ENCODE measurements around the gene TERC. TPM values are rescaled to one million over a fixed set of nuclear protein-coding genes. Genes with fewer than 3 reads are reported as not detected.

The TERC gene
- 0.29 TPM in 1 of 2 replicates, not detected in the other for polyA plus RNA-seq (2013)

DNA sequence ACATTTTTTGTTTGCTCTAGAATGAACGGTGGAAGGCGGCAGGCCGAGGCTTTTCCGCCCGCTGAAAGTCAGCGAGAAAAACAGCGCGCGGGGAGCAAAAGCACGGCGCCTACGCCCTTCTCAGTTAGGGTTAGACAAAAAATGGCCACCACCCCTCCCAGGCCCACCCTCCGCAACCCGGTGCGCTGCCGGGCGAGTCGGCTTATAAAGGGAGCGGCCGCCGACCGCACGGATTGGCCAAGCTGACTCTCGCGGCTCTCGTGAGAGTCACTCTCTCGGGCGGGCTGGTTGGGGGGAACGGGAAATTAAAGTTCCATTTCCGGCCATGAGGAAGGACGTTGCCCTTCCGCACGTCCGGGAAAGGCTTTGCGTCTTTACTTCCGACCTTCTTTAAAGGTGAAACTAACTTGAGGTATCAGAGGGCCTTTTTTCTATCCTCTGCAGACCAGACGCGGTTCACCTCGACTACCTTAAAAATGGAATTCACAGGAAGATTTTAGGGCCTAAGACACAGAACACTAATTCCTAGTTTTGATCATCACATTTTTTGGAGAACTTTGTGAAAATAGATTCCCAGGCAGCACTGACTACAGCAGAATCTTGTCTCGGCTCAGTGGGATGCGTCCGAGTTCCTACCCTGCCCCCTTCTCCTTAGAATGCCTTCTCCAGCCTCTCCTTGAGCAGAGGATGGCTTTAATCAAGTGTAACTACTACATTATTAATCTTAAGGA is at the start of gene TERC:
TSS of gene TERC (minus strand) at position 179 of the 731 bp plus-strand sequence.
- peak within 1 kb of the TSS; percentile 48 for H2AFZ ChIP-seq (ENCODE audit: insufficient read depth, low read length, poor library complexity)
- H4K8ac ChIP-seq (ENCODE audit: low read depth, low read length) = peak within 1 kb of the TSS; percentile 91
- H2BK5ac ChIP-seq (ENCODE audit: low read depth, low read length, poor library complexity) = peak within 1 kb of the TSS; percentile 26
- H3K23ac ChIP-seq (ENCODE audit: low read length) = no peak within 1 kb of the TSS
- H3K36me3 ChIP-seq (ENCODE audit: control insufficient read depth in 1 of 2, insufficient read depth in 2 of 2, low read length in 2 of 2) = no peaks in the 10 kb centered on the region
- no CpG with 5 or more reads among the region's 42 CpGs for WGBS (ENCODE audit: extremely low coverage, insufficient coverage, insufficient read length)
- no peaks in the 10 kb centered on the region for H3K4me1 ChIP-seq (ENCODE audit: control insufficient read depth in 1 of 2, insufficient read depth in 2 of 2, low read length in 2 of 2)
- no peak within 1 kb of the TSS for H2BK12ac ChIP-seq (ENCODE audit: low read length)
- H3K4me2 ChIP-seq (ENCODE audit: low read length) = peak within 1 kb of the TSS; percentile 72
- no peak within 1 kb of the TSS for H3K4ac ChIP-seq (ENCODE audit: low read depth, low read length)
- no peaks in the 10 kb centered on the region for H3K27me3 ChIP-seq (ENCODE audit: insufficient read depth, low read length)
- H4K91ac ChIP-seq (ENCODE audit: low read depth, low read length) = peak within 1 kb of the TSS; percentile 67
- peak within 1 kb of the TSS; percentile 76 for H3K4me3 ChIP-seq (ENCODE audit: low read depth, low read length)
- DNase-seq = peak; percentile 86 to 95
- peak within 1 kb of the TSS; percentile 33 for H4K12ac ChIP-seq (ENCODE audit: low read depth, low read length)
- peak within 1 kb of the TSS; percentile 91 for H3K9ac ChIP-seq (ENCODE audit: low read length)
- peak within 1 kb of the TSS; percentile 16 for H3K14ac ChIP-seq (ENCODE audit: low read length)
- H3K27ac ChIP-seq (ENCODE audit: low read depth, low read length) = peak within 1 kb of the TSS; percentile 28
- H3K79me1 ChIP-seq (ENCODE audit: low read length) = peaks cover 14% of the 10 kb centered on the region
- H3K79me2 ChIP-seq (ENCODE audit: control insufficient read depth, insufficient read depth, low read length, poor library complexity) = peaks cover 3% of the 10 kb centered on the region
- H2AK5ac ChIP-seq (ENCODE audit: low read length) = no peak within 1 kb of the TSS
- no peaks in the 10 kb centered on the region for H3K9me3 ChIP-seq (ENCODE audit: insufficient read depth, low read depth, low read length)
- no peak within 1 kb of the TSS for H2BK120ac ChIP-seq (ENCODE audit: insufficient read depth, low read length, poor library complexity)
- H3K18ac ChIP-seq (ENCODE audit: low read length) = peak within 1 kb of the TSS; percentile 13

GRCh38 chr3:169813757-169814517 is 49.1 kb upstream of the TERC start:
- Histone ChIP-seq H3K23ac (ENCODE audit: low read length) (no peak overlapping the region), H3K9ac (ENCODE audit: low read length) (no peak overlapping the region), H3K79me1 (ENCODE audit: low read length) (peaks cover 2% of the 10 kb centered on the region), H2BK5ac (ENCODE audit: low read depth, low read length, poor library complexity) (no peak overlapping the region), H3K9me3 (ENCODE audit: insufficient read depth, low read depth, low read length) (no peaks in the 10 kb centered on the region), H2AK5ac (ENCODE audit: low read length) (no peak overlapping the region), H2BK12ac (ENCODE audit: low read length) (no peak overlapping the region), H2AFZ (ENCODE audit: insufficient read depth, low read length, poor library complexity) (no peak overlapping the region), H3K79me2 (ENCODE audit: control insufficient read depth, insufficient read depth, low read length, poor library complexity) (no peaks in the 10 kb centered on the region), H4K91ac (ENCODE audit: low read depth, low read length) (no peak overlapping the region), H3K27ac (ENCODE audit: low read depth, low read length) (no peak overlapping the region), H3K18ac (ENCODE audit: low read length) (no peak overlapping the region), H3K4me2 (ENCODE audit: low read length) (peak overlapping the region; percentile 3), H3K4ac (ENCODE audit: low read depth, low read length) (no peak overlapping the region), H3K27me3 (ENCODE audit: insufficient read depth, low read length) (no peaks in the 10 kb centered on the region), H2BK120ac (ENCODE audit: insufficient read depth, low read length, poor library complexity) (no peak overlapping the region), H3K4me3 (ENCODE audit: low read depth, low read length) (no peak overlapping the region), H4K12ac (ENCODE audit: low read depth, low read length) (no peak overlapping the region), H3K4me1 (ENCODE audit: control insufficient read depth in 1 of 2, insufficient read depth in 2 of 2, low read length in 2 of 2) (peaks cover 0 to 3% of the 10 kb centered on the region in 2 experiments), H3K36me3 (ENCODE audit: control insufficient read depth in 1 of 2, insufficient read depth in 2 of 2, low read length in 2 of 2) (no peaks in the 10 kb centered on the region), H4K8ac (ENCODE audit: low read depth, low read length) (no peak overlapping the region), H3K14ac (ENCODE audit: low read length) (no peak overlapping the region)
- no CpG with 5 or more reads among the region's 27 CpGs for WGBS (ENCODE audit: extremely low coverage, insufficient coverage, insufficient read length)
- peak; percentile 10 to 38 for DNase-seq

DNA sequence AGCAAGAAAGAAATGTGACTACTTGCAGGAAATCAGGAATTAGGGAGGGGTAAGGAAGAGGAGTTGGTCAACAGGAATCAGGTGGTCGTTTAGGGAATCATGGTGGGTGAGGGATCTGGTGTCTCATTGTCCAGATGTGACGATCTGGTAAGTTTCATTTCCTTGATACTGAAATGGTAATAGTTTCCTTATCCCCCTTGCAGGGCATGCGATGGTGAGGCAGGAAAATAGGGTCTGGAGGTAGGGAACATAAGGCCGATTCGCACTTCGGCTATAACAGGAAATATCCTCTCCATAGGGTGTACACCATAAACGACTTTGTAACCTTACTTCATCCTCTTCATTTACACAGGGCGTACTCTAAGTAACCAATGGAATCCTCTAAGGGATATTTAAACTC is 48.4 kb upstream of the TERC start:
- H3K4me2 ChIP-seq (ENCODE audit: low read length) = peak overlapping the region; percentile 73
- H3K9ac ChIP-seq (ENCODE audit: low read length) = no peak overlapping the region
- H3K79me2 ChIP-seq (ENCODE audit: control insufficient read depth, insufficient read depth, low read length, poor library complexity) = no peaks in the 10 kb centered on the region
- no peak overlapping the region for H4K8ac ChIP-seq (ENCODE audit: low read depth, low read length)
- H3K4me1 ChIP-seq (ENCODE audit: control insufficient read depth in 1 of 2, insufficient read depth in 2 of 2, low read length in 2 of 2) = peaks cover 0 to 3% of the 10 kb centered on the region in 2 experiments
- H2AFZ ChIP-seq (ENCODE audit: insufficient read depth, low read length, poor library complexity) = no peak overlapping the region
- H2BK12ac ChIP-seq (ENCODE audit: low read length) = no peak overlapping the region
- H3K4ac ChIP-seq (ENCODE audit: low read depth, low read length) = no peak overlapping the region
- H3K27me3 ChIP-seq (ENCODE audit: insufficient read depth, low read length) = no peaks in the 10 kb centered on the region
- H4K91ac ChIP-seq (ENCODE audit: low read depth, low read length) = no peak overlapping the region
- no peaks in the 10 kb centered on the region for H3K9me3 ChIP-seq (ENCODE audit: insufficient read depth, low read depth, low read length)
- H3K23ac ChIP-seq (ENCODE audit: low read length) = no peak overlapping the region
- no peak for DNase-seq
- no peak overlapping the region for H3K27ac ChIP-seq (ENCODE audit: low read depth, low read length)
- no peak overlapping the region for H2BK5ac ChIP-seq (ENCODE audit: low read depth, low read length, poor library complexity)
- peaks cover 2% of the 10 kb centered on the region for H3K79me1 ChIP-seq (ENCODE audit: low read length)
- H3K14ac ChIP-seq (ENCODE audit: low read length) = no peak overlapping the region
- no peaks in the 10 kb centered on the region for H3K36me3 ChIP-seq (ENCODE audit: control insufficient read depth in 1 of 2, insufficient read depth in 2 of 2, low read length in 2 of 2)
- no peak overlapping the region for H3K4me3 ChIP-seq (ENCODE audit: low read depth, low read length)
- no CpG with 5 or more reads among the region's 8 CpGs for WGBS (ENCODE audit: extremely low coverage, insufficient coverage, insufficient read length)
- H2BK120ac ChIP-seq (ENCODE audit: insufficient read depth, low read length, poor library complexity) = no peak overlapping the region
- no peak overlapping the region for H4K12ac ChIP-seq (ENCODE audit: low read depth, low read length)
- no peak overlapping the region for H2AK5ac ChIP-seq (ENCODE audit: low read length)
- no peak overlapping the region for H3K18ac ChIP-seq (ENCODE audit: low read length)

GRCh38 chr3:169812332-169813235 is 47.7 kb upstream of the TERC start, which contains the start of the genes LRRC34 and LRRIQ4:
Gene LRRC34, minus strand, starts transcription at chr3:169812904. Its CDS starts 356 bp downstream, at chr3:169812548.
Gene LRRIQ4, plus strand, starts transcription at chr3:169812870. Its CDS starts 9,052 bp downstream, at chr3:169821922.
- peak within 1 kb of the TSS; percentile 14 for H3K18ac ChIP-seq (ENCODE audit: low read length)
- H3K36me3 ChIP-seq (ENCODE audit: control insufficient read depth in 1 of 2, insufficient read depth in 2 of 2, low read length in 2 of 2) = no peaks in the 10 kb centered on the region
- no peak within 1 kb of the TSS for H2AK5ac ChIP-seq (ENCODE audit: low read length)
- H2BK5ac ChIP-seq (ENCODE audit: low read depth, low read length, poor library complexity) = no peak within 1 kb of the TSS
- H2BK12ac ChIP-seq (ENCODE audit: low read length) = no peak within 1 kb of the TSS
- H3K14ac ChIP-seq (ENCODE audit: low read length) = peak within 1 kb of the TSS; percentile 60
- H3K27me3 ChIP-seq (ENCODE audit: insufficient read depth, low read length) = no peaks in the 10 kb centered on the region
- no peak within 1 kb of the TSS for H3K27ac ChIP-seq (ENCODE audit: low read depth, low read length)
- DNase-seq = peak; percentile 13 to 57
- H3K23ac ChIP-seq (ENCODE audit: low read length) = no peak within 1 kb of the TSS
- no peaks in the 10 kb centered on the region for H3K9me3 ChIP-seq (ENCODE audit: insufficient read depth, low read depth, low read length)
- H3K4ac ChIP-seq (ENCODE audit: low read depth, low read length) = no peak within 1 kb of the TSS
- WGBS (ENCODE audit: extremely low coverage, insufficient coverage, insufficient read length) = no CpG with 5 or more reads among the region's 56 CpGs
- H2BK120ac ChIP-seq (ENCODE audit: insufficient read depth, low read length, poor library complexity) = no peak within 1 kb of the TSS
- H2AFZ ChIP-seq (ENCODE audit: insufficient read depth, low read length, poor library complexity) = peak within 1 kb of the TSS; percentile 45
- peaks cover 2% of the 10 kb centered on the region for H3K79me1 ChIP-seq (ENCODE audit: low read length)
- no peak within 1 kb of the TSS for H3K9ac ChIP-seq (ENCODE audit: low read length)
- peak within 1 kb of the TSS; percentile 73 for H3K4me2 ChIP-seq (ENCODE audit: low read length)
- peak within 1 kb of the TSS; percentile 50 for H4K8ac ChIP-seq (ENCODE audit: low read depth, low read length)
- peak within 1 kb of the TSS; percentile 69 for H3K4me3 ChIP-seq (ENCODE audit: low read depth, low read length)
- H3K4me1 ChIP-seq (ENCODE audit: control insufficient read depth in 1 of 2, insufficient read depth in 2 of 2, low read length in 2 of 2) = peaks cover 0 to 3% of the 10 kb centered on the region in 2 experiments
- no peaks in the 10 kb centered on the region for H3K79me2 ChIP-seq (ENCODE audit: control insufficient read depth, insufficient read depth, low read length, poor library complexity)
- peak within 1 kb of the TSS; percentile 63 for H4K91ac ChIP-seq (ENCODE audit: low read depth, low read length)
- H4K12ac ChIP-seq (ENCODE audit: low read depth, low read length) = peak within 1 kb of the TSS; percentile 21
